Posterior cingulate gyrus (tissue), 11 donors: ENCODE data around the gene ZNF561.
"Not testable (repeated sequence)": the region's sequence is repeated elsewhere in the genome, so short reads cannot be mapped to it uniquely, and the experiment has no call there.

ENCODE experiments used
- DNase-seq, 10 donors: peaks; one replicate each; pipeline versions ENCODE4 v3.0.0 to v3.0.0-alpha.2; 2020 to 2021; ENCODE audit warnings: mixed read lengths in 3 of 10
- intact Hi-C: fragments of 100-400 bp; cut with DNase I; formaldehyde crosslinking; loops from one replicate; pipeline ENCODE4 v1.15.1; 2023

Gene ZNF561

GRCh38 chr19:9621156-9622037 is at the start of gene ZNF561:
Gene ZNF561, minus strand, starts transcription at chr19:9621232. Its CDS starts 1,776 bp downstream, at chr19:9619456.
- DNase-seq, result peak; percentile 81 to 97 (median 89)
- intact Hi-C loops, result loop anchor here (2.0 kb wide), 2 partner anchors 37 to 53 kb away; partner anchors contain the start of genes ZNF121 and ZNF562

- intact Hi-C loops, result no loop called here
- no peak for DNase-seq
Measured at GRCh38 chr19:9668544-9668943, 47.5 kb upstream of the ZNF561 start.

- intact Hi-C loops, result no loop called here
- DNase-seq, result no peak
Measured at GRCh38 chr19:9667898-9668297, 46.9 kb upstream of the ZNF561 start.

- intact Hi-C loops, result no loop called here
- no peak for DNase-seq
Measured at GRCh38 chr19:9658769-9659168, 37.7 kb upstream of the ZNF561 start.

- DNase-seq, intact Hi-C loops: not testable (repeated sequence)
Measured at GRCh38 chr19:9653066-9653555, 32.1 kb upstream of the ZNF561 start.

GRCh38 chr19:9651464-9651863 is 30.4 kb upstream of the ZNF561 start:
- intact Hi-C loops, DNase-seq: not testable (repeated sequence)

GRCh38 chr19:9650345-9650744 is 29.3 kb upstream of the ZNF561 start:
- DNase-seq, result no peak
- intact Hi-C loops, result no loop called here

- no peak for DNase-seq
- intact Hi-C loops, result no loop called here
Measured at GRCh38 chr19:9645472-9645871, 24.4 kb upstream of the ZNF561 start.

GRCh38 chr19:9644472-9644871 is 23.4 kb upstream of the ZNF561 start:
- intact Hi-C loops, result no loop called here
- no peak for DNase-seq

GRCh38 chr19:9641810-9642209 is 20.8 kb upstream of the ZNF561 start:
- intact Hi-C loops, result no loop called here
- DNase-seq, result no peak

GRCh38 chr19:9640956-9641355 is 19.9 kb upstream of the ZNF561 start:
- DNase-seq, result no peak
- intact Hi-C loops, result no loop called here

GRCh38 chr19:9636018-9636417 is 15.0 kb upstream of the ZNF561 start:
- intact Hi-C loops, result no loop called here

GRCh38 chr19:9627856-9628255 is 6.8 kb upstream of the ZNF561 start:
- intact Hi-C loops, result no loop called here
- DNase-seq, result no peak

More at GRCh38 chr19:9636018-9636417, 15.0 kb upstream of the ZNF561 start:
- no peak for DNase-seq

GRCh38 chr19:9622531-9622930 is 1.5 kb upstream of the ZNF561 start:
- intact Hi-C loops, result no loop called here
- DNase-seq, result no peak

GRCh38 chr19:9620842-9621155 is 233 bp downstream of the ZNF561 start:
- no peak for DNase-seq
- intact Hi-C loops, result loop anchor here (2.0 kb wide), 2 partner anchors 36 to 54 kb away; partner anchors contain the start of genes ZNF121 and ZNF562

- intact Hi-C loops, result no loop called here
- DNase-seq, result no peak
Measured at GRCh38 chr19:9615844-9616243, 5.2 kb downstream of the ZNF561 start.

- no peak for DNase-seq
- intact Hi-C loops, result no loop called here
Measured at GRCh38 chr19:9610484-9611113, 10.4 kb downstream of the ZNF561 start.

GRCh38 chr19:9608912-9609311 is 12.1 kb downstream of the ZNF561 start:
- intact Hi-C loops, result no loop called here
- no peak for DNase-seq

- intact Hi-C loops, result no loop called here
- no peak for DNase-seq
Measured at GRCh38 chr19:9597027-9597426, 24.0 kb downstream of the ZNF561 start.

- peak in 6 of 10 donors; percentile 15 to 66 (median 44) for DNase-seq
- intact Hi-C loops, result no loop called here
Measured at GRCh38 chr19:9586764-9587163, 34.3 kb downstream of the ZNF561 start.

- DNase-seq, result peak; percentile 80 to 98 (median 88)
- intact Hi-C loops, result loop anchor here (2.0 kb wide), 1 partner anchor 37 kb away; the partner anchor contains the start of gene ZNF561
Measured at GRCh38 chr19:9584073-9584833, 36.8 kb downstream of the ZNF561 start, which contains the start of gene ZNF121. Gene ZNF121, minus strand, starts transcription at chr19:9584504. Its CDS starts 16,407 bp downstream, at chr19:9568097.
